Left hindlimb (tissue), 1 donor: ENCODE data around the gene SEMA3B.
A peak's percentile ranks its signal among the peaks of the same experiment; 100 is the strongest.
"Not testable (repeated sequence)": the region's sequence is repeated elsewhere in the genome, so short reads cannot be mapped to it uniquely, and the experiment has no call there.

Source experiments
- DNase-seq: peaks from one replicate; pipeline ENCODE4 v3.0.0-alpha.2; 2018

SEMA3B gene

GRCh38 chr3:50268703-50269451 is at the start of gene SEMA3B:
TSS of gene SEMA3B (plus strand) at chr3:50269147. CDS start at chr3:50269241, 94 bp downstream.
- DNase-seq = peak; percentile 68

- DNase-seq = no peak
These were observed 49.7 kb upstream of the SEMA3B start for GRCh38 chr3:50219285-50219684.

DNA sequence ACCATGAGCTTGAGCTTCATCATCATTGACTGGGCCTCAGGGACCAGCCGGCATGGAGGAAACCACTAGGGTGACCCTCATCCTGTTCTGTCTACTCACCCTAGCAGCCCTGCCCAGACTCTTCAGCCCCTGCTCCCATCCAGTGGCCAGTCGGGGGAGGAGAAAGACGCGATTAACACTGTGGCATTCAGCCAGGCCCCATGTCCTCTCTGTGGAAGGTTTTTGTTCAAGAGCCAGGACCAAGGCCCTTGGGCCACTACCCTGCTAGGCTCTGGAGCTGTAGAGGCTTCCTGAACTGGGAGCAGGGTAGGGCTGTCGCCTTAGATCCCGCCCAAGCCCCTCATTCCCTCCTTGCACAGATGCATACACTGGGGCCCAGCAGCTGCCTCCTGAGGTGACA is 48.8 kb upstream of the SEMA3B start:
- DNase-seq = no peak

DNA sequence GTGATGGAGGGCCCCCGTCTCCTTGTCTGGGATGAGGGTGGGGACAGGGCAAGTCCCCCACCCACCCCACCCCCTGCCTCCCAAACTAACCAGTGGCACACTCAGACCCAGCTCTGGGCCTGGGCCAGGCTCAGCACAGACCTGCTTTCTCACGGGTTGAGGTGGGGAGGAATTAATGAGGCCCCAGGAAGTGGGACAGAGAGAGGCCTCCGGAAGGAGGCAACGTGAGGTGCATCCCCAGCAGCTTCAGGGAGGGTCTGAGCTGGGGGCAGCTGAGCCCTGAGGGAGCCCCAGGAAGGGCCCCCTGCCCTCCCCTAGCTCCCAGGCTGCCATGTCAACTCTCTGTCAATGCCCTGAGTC is 47.9 kb upstream of the SEMA3B start:
- DNase-seq = no peak

DNA sequence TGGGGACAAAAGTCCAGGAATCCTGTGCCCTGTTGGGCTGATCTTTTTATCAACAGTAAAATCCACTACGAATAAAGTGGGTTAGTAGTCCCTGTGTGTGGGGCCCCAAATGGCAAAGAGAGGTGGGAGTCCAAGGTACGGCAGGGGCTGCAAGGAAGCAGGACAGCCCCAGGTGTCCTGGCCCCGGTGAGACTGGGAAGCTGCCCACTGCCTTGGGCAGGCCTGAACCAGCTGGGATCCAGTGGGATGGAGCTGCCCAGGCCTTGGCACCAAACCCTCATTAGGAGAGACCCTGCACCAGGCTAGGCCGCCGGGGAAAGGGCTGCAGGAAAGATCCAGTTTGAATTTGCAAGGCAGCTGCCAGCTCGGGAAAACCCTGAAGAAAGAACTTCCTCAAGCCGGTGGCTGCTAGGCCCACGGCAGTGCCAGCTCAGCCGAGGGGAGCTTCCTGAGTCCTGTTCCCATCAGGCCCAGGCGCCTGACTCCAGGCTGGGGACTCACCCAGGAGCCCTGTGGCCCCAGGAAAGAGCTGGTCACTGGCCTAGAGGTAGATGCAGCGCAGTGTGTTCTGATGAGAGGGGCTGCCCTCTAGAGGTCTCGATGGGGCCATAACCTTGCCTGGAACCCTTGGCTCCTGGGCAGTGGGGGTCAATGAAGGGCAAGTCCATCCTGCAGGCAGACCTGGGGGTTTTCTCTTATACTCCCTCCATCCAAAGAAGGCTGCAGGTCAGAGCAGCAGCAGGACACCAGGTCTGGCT is 47.4 kb upstream of the SEMA3B start:
- DNase-seq = no peak

DNA sequence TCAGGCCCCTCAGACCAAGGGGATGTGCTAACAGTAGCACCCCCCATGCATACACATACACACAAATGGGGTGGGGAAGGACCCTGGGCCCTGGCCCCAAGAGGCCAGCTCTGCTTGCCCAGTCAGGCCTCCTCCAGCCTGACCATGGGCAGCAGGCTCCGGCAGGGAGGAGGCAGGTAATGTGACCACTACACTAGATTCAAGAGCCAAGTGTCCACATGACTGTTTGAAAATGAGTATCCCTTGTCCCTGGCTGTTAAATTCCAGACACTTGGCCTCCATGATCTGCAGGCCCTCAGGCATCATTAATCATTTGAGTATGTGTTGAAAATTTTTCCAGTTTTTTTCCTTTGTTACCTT is 46.8 kb upstream of the SEMA3B start:
- no peak for DNase-seq

GRCh38 chr3:50224639-50225038 is 44.3 kb upstream of the SEMA3B start:
- no peak for DNase-seq

DNA sequence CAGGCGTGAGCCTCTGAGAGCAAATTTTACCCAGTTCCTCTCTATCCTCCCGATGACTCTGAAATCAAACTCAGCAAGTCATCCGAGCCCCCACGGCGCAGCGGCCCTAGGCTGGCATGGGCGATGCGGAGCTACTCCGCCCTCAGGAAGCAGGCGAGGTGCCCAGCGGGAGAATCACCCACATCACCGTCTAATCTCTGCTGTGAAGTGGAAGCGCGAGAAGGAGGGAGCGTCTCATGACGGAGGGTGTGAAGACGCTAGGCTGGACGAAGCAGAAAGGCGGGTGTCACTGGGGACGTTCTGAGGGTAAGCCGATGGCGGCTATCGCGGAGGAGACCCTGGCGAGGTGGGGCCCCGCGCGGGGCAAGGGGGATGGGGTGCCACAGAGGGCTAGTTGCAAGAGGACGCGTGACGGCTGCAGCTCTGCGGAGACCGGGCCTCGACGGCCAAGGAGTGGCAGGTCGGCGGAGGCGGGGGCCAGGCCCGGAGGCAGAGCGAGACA is 42.0 kb upstream of the SEMA3B start:
- no peak for DNase-seq

GRCh38 chr3:50227390-50228183 is 41.4 kb upstream of the SEMA3B start:
- DNase-seq = peak; percentile 95

GRCh38 chr3:50228184-50228763 is 40.7 kb upstream of the SEMA3B start:
- DNase-seq = not testable (repeated sequence)

DNA sequence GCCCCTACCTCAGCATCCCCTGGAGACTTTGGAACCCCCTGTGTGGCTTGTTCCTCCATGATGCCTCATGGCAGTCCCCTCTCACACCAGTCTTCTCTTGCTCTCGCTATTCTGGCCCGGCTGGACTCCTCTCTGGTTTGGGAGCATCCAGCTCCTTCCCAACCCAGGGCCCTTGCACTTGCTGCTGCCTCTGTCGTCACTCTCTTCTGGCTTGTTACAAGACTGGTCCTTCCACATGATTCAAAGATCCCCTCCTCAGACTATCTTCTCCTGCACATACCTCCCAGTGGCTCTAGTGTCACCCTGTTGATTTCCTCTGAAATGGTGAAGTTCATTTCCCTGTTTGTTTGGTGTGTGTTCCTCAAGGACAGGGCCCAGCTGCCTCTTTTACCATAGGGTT is 39.5 kb upstream of the SEMA3B start:
- DNase-seq = no peak

DNA sequence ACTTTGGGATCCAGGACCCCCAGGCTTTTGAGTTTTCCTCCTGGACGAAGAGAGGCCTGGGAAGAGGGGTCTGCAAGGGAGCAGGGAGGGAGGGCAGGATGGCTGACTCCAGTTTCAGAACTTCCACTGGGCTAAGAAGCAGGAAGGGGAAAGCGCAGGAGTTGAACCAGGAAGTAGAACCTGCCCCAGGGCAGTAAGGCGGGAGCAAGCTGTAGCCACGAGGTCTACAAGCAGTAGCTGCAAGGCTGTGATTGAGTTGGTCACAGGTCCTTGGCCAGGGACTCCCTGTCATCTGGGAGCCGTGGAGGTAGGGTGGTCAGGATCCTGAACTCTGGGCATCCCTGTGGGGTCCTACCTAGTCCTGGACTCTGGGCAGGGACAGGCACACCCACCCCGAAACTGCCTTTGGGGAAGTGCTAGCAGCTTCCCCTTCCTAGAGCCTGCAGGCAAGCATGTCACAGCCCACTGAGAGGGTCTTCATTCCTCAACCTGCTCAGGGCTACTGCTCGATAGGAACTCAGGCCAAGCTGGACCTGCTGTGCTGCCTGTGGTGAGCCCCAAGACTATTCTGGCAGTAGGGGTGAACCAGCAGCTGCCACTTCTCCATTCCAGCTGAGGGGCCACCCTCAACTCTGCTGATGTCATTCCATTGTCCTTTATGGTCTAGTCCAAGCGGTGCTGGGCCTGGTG is 38.7 kb upstream of the SEMA3B start:
- DNase-seq = no peak

DNA sequence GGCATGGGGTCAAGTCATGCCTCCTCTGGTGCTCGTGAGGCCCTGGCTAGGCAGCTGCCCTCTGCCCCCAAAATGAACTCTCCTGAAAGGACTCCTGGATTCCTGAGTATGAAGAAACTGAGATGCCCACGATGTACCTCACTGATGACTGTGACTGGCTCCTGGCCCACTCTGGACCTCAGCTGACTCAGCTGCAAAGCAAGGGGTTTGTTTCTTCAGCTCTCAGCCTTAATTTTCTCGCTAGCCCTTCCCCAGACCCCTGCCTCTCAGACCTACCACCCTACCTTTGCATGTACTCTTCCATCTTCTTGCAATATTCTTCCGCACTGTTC is 38.2 kb upstream of the SEMA3B start:
- DNase-seq = no peak

DNA sequence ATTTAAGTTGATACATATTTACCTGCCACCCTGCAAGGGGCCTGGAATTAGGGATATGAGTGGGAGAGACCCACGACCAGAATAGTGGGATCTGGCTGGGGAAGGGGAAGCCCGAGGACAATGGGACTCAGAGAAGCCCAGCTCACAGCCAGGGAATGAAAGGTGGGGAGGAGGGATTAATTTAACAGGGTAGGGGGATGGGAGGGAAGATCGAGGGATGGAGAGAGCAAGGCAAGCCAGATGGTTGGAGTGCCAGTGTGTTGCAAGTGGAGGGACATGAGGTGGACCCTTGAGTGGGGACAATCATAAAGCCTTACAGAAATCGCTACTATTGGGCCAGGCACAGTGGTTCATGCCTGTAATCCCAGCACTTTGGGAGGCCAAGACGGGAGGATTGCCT is 37.4 kb upstream of the SEMA3B start:
- DNase-seq = no peak

DNA sequence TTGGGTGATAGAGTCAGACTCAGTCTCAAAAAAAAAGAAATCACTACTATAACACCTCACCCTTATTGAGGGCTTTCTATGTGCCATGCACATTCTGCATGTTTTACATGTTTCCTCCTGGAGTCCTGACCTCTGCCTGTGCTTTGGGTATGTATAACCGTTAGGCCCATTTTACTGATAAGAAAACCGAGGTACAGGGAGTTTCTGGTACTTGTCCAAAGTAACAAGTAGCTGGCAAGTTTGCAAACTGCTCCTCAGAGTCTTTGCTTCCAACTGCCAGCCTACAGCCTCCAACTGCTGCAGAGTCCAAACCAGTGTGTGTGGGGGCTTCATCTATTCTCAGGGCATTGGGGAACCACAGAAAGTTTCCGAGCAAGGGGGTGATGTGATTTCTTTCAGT is 36.6 kb upstream of the SEMA3B start:
- no peak for DNase-seq

- DNase-seq = no peak
These were observed 35.8 kb upstream of the SEMA3B start for GRCh38 chr3:50233176-50233575.

- DNase-seq = peak; percentile 99
These were observed 33.0 kb upstream of the SEMA3B start, which contains the start of gene GNAI2 for GRCh38 chr3:50235716-50236483. TSS of gene GNAI2 (plus strand) at chr3:50236204. CDS start at chr3:50236336, 132 bp downstream.

DNA sequence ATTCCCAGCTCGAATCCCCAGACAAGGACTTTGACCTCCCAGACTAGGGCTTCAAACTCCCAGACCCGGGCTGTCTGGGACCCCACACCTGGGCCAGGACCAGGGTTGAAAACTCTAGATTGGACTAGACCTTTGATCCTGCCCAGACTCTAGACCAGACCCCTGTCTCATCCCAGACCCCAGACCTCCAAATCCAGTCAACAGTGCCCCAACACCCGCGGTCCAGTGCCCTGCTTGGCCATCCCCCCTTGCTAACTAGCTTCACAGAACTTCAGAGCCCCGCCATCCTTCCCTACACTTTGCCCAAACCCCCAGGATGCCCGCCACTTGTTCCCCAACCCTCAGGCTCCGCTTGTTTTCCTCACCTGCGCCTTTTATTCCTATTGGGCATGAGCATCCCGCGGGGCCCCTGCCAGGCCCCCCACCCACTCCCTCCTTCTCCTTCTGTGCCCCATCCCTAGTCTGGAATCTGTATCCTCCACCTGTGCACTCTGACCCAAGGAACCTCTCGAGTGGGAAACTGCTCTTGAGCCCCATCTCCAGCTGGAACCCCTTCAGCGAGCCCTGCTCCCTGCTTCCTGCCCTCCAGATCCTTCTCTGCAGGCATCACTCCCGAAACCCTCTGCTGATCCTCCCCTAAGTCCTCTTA is 32.3 kb upstream of the SEMA3B start:
- DNase-seq = no peak

- DNase-seq = no peak
These were observed 31.8 kb upstream of the SEMA3B start for GRCh38 chr3:50237133-50237651.

DNA sequence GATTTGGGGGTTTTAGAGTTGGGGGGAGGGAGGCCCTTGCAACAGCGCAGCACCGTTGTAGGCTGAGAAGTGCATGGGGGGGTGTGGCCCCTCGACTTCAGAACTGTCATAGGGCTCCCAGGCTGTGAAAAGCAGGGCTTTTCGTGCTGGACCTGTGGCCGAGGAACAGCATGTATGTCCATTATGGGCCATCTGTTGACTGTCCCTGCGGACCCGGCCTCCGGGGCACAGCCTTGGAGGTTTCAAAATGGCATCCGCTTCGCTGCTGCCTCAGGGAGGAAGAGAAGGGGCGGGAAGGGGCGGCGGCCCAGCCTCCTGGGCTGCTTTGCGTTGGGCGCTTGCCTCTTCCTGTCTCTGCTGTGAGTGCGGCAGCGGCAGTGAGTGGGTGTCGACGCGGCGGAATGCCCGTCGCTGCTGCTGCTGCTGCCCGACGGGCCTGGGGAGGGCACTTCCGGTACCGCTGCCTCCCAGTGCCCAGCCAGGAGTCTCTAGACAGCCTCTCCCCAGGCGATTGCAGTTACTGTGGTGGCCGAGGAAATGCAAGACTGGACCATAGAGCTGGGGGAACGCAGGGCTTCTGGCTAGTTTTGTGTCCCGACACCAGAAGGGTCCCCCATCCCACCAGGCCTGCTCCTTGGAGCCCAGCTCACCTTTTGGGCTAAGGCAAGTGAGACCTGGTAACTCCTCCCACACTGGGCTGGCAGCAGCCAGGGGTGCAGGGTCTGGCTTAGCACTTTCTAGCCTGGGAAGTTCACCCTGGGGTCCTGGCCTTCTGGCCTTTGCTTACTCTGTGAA is 31.0 kb upstream of the SEMA3B start:
- DNase-seq = peak; percentile 89
